Neural progenitor cell (in vitro differentiated cells): ENCODE data around the gene ZNF777. TPM values are rescaled to one million over a fixed set of nuclear protein-coding genes. Genes with fewer than 3 reads are reported as not detected.

Experiments used
- DNase-seq: peaks from one replicate; pipeline ENCODE4 v3.0.0-alpha.2; 2016; ENCODE audit warnings: low spot score
- H2AFZ ChIP-seq: fragments of 200-600 bp; sonication (generic); replicated peaks from 2 replicates; pipeline ENCODE4 v1.6.1; 2016; ENCODE audit warnings: antibody characterized with exemption
- H3F3A ChIP-seq: fragments of 200-600 bp; sonication (generic); 2 replicates; pipeline ENCODE4 v1.6.1; 2016; ENCODE audit warnings: antibody characterized with exemption, low read depth
- H3K27ac ChIP-seq: fragments of 200-600 bp; sonication (generic); 2 replicates; pipeline ENCODE4 v1.5.1; 2016; ENCODE audit warnings: mild to moderate bottlenecking
- H3K27me3 ChIP-seq: fragments of 200-600 bp; sonication (generic); 2 replicates; pipeline ENCODE4 v1.6.1; 2016; ENCODE audit warnings: mild to moderate bottlenecking, moderate library complexity
- H3K36me3 ChIP-seq: fragments of 200-600 bp; sonication (generic); 2 replicates; pipeline ENCODE4 v1.5.1; 2016
- H3K4me1 ChIP-seq: fragments of 200-600 bp; sonication (generic); 2 replicates; pipeline ENCODE4 v1.6.1; 2016; ENCODE audit warnings: mixed run types
- H3K4me2 ChIP-seq: fragments of 200-600 bp; sonication (generic); 2 replicates; pipeline ENCODE4 v1.6.1; 2016
- H3K4me3 ChIP-seq: fragments of 200-600 bp; sonication (generic); 2 replicates; pipeline ENCODE4 v1.5.1; 2016
- H3K79me2 ChIP-seq: fragments of 200-600 bp; sonication (generic); 2 replicates; pipeline ENCODE4 v1.6.1; 2016; ENCODE audit warnings: low read depth
- H3K9ac ChIP-seq: fragments of 200-600 bp; sonication (generic); 2 replicates; pipeline ENCODE4 v1.6.1; 2016
- H3K9me3 ChIP-seq: fragments of 200-600 bp; sonication (generic); 2 replicates; pipeline ENCODE4 v1.5.1; 2016; ENCODE audit warnings: low read depth
- H4K20me1 ChIP-seq: fragments of 200-600 bp; sonication (generic); 2 replicates; pipeline ENCODE4 v1.6.1; 2016; ENCODE audit warnings: low read depth
- H3K27ac Mint-ChIP-seq: 3 replicates; pipeline ENCODE4 v1.8.0; 2021; ENCODE audit warnings: mixed read lengths
- H3K27me3 Mint-ChIP-seq: 2 replicates; pipeline ENCODE4 v1.8.0; 2022; ENCODE audit warnings: low read depth, mild to moderate bottlenecking, inconsistent platforms, moderate library complexity, mixed read lengths; ENCODE audit not compliant: insufficient read depth
- H3K36me3 Mint-ChIP-seq: 3 replicates; pipeline ENCODE4 v1.8.0; 2021; ENCODE audit warnings: mixed read lengths
- H3K4me1 Mint-ChIP-seq: 3 replicates; pipeline ENCODE4 v1.8.0; 2021; ENCODE audit warnings: mixed read lengths
- H3K4me3 Mint-ChIP-seq: 3 replicates; pipeline ENCODE4 v1.8.0; 2021; ENCODE audit warnings: mild to moderate bottlenecking, moderate library complexity, mixed read lengths
- H3K9me3 Mint-ChIP-seq: 3 replicates; pipeline ENCODE4 v1.8.0; 2020; ENCODE audit warnings: mixed read lengths
- EZH2 ChIP-seq: fragments of 200-600 bp; sonication (generic); IDR thresholded peaks from 2 replicates; pipeline ENCODE4 v1.6.1; 2017; ENCODE audit warnings: antibody characterized with exemption, mild to moderate bottlenecking, moderate library complexity
- EZH2phosphoT487 ChIP-seq: fragments of 200-600 bp; sonication (generic); IDR thresholded peaks from 2 replicates; pipeline ENCODE4 v1.6.1; 2017; ENCODE audit warnings: antibody characterized with exemption
- total RNA-seq: library from RNA; depleted of rRNA; stranded (reverse); fragments of >200 nt; gene quantifications from 2 replicates; pipeline ENCODE4 v1.2.3, GENCODE V29; 2015; ENCODE audit warnings: low replicate concordance
- TF ChIP-seq, protein P1 (sequence below): fragments of 200-600 bp; sonication (generic); IDR thresholded peaks from 2 replicates; pipeline ENCODE4 v1.5.1; 2017; ENCODE audit warnings: antibody characterized with exemption, mild to moderate bottlenecking

The ZNF777 gene
- total RNA-seq, 1 donor from 2014 or later: 6.6 TPM

DNA sequence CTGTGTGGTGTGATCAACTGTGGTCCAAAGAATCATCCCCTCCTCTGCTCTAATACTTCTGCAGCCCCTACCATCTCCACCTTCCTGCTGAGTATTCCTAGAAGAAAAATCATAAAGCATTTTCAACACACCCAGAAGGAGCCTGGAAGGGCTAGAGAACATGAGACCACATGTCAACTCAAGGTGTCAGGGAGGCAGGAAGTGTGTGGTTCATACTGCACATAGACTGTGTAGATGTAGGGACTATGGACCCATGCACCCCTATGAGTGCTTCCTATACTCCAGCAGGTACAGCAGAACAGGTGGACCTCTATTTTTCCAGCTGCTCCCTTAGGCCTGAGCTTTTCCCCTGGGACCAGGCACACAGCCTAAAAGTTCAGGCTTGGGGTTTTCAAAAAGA lies 39.3 kb upstream of the ZNF777 start:
- Histone ChIP-seq H4K20me1 (peaks cover 16% of the 10 kb centered on the region), H3K4me2 (no peak overlapping the region), H3K9me3 (no peaks in the 10 kb centered on the region), H3K27me3 (peaks cover 53% of the 10 kb centered on the region), H2AFZ (no peak overlapping the region), H3F3A (no peaks in the 10 kb centered on the region), H3K4me3 (no peak overlapping the region), H3K79me2 (peaks cover 19% of the 10 kb centered on the region), H3K9ac (no peak overlapping the region), H3K36me3 (no peaks in the 10 kb centered on the region), H3K27ac (no peak overlapping the region), H3K4me1 (peaks cover 3% of the 10 kb centered on the region)
- H3K4me1 Mint-ChIP-seq: peaks cover 13% of the 10 kb centered on the region
- no peak overlapping the region for H3K27ac Mint-ChIP-seq
- no peaks in the 10 kb centered on the region for H3K9me3 Mint-ChIP-seq
- no peak for TF ChIP-seq EZH2
- TF ChIP-seq, protein P1, sequence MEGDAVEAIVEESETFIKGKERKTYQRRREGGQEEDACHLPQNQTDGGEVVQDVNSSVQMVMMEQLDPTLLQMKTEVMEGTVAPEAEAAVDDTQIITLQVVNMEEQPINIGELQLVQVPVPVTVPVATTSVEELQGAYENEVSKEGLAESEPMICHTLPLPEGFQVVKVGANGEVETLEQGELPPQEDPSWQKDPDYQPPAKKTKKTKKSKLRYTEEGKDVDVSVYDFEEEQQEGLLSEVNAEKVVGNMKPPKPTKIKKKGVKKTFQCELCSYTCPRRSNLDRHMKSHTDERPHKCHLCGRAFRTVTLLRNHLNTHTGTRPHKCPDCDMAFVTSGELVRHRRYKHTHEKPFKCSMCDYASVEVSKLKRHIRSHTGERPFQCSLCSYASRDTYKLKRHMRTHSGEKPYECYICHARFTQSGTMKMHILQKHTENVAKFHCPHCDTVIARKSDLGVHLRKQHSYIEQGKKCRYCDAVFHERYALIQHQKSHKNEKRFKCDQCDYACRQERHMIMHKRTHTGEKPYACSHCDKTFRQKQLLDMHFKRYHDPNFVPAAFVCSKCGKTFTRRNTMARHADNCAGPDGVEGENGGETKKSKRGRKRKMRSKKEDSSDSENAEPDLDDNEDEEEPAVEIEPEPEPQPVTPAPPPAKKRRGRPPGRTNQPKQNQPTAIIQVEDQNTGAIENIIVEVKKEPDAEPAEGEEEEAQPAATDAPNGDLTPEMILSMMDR: no peak
- no peak for TF ChIP-seq EZH2phosphoT487
- peaks cover 18% of the 10 kb centered on the region for H3K27me3 Mint-ChIP-seq
- no peaks in the 10 kb centered on the region for H3K36me3 Mint-ChIP-seq
- no peak overlapping the region for H3K4me3 Mint-ChIP-seq
- no peak for DNase-seq

DNA sequence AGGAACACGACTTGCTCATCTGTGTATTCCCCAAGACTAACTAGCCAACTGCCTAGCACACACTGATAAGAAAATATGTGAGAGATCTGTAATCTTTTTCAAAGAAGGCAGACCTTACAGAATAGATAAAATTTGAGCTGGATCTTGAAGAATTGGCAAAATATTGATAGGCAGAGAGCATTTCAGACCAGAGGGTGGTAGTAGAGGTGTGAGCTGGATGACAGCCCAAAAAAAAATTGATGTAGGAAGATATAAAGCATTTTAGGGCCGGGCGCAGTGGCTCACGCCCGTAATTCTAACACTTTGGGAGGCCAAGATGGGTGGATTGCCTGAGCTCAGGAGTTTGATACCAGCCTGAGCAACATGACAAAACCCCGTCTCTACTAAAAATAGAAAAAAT lies 37.9 kb upstream of the ZNF777 start:
- H3K4me1 Mint-ChIP-seq: peaks cover 17% of the 10 kb centered on the region
- H3K79me2 ChIP-seq: peaks cover 25% of the 10 kb centered on the region
- no peak overlapping the region for H3K27ac Mint-ChIP-seq
- TF ChIP-seq EZH2 (no peak), EZH2phosphoT487 (no peak)
- TF ChIP-seq, protein P1: no peak
- H4K20me1 ChIP-seq: peaks cover 19% of the 10 kb centered on the region
- H3K36me3 Mint-ChIP-seq: peaks cover under 1% of the 10 kb centered on the region
- peak overlapping the region; percentile 82 for H3K4me3 Mint-ChIP-seq
- no peaks in the 10 kb centered on the region for H3K9me3 ChIP-seq
- H3K4me3 ChIP-seq: no peak overlapping the region
- no peak overlapping the region for H3K27ac ChIP-seq
- peaks cover 14% of the 10 kb centered on the region for H3K27me3 Mint-ChIP-seq
- H3K9ac ChIP-seq: no peak overlapping the region
- H3K36me3 ChIP-seq: no peaks in the 10 kb centered on the region
- H3F3A ChIP-seq: no peaks in the 10 kb centered on the region
- H3K27me3 ChIP-seq: peaks cover 53% of the 10 kb centered on the region
- no peak overlapping the region for H2AFZ ChIP-seq
- peaks cover 3% of the 10 kb centered on the region for H3K4me1 ChIP-seq
- H3K9me3 Mint-ChIP-seq: no peaks in the 10 kb centered on the region
- DNase-seq: no peak
- no peak overlapping the region for H3K4me2 ChIP-seq

GRCh38 chr7:149497467-149498261 lies 36.8 kb upstream of the ZNF777 start, which contains the start of gene ZNF746:
TSS of gene ZNF746 (minus strand) at chr7:149497809. CDS start at chr7:149497536, 273 bp downstream.
- peak within 1 kb of the TSS; percentile 98 for H3K4me3 ChIP-seq
- no peaks in the 10 kb centered on the region for H3F3A ChIP-seq
- H3K27me3 Mint-ChIP-seq: peaks cover 13% of the 10 kb centered on the region
- H3K9me3 Mint-ChIP-seq: no peaks in the 10 kb centered on the region
- DNase-seq: peak; percentile 96
- H3K27ac Mint-ChIP-seq: peak within 1 kb of the TSS; percentile 98
- peak within 1 kb of the TSS; percentile 100 for H2AFZ ChIP-seq
- peak within 1 kb of the TSS; percentile 84 for H3K9ac ChIP-seq
- peaks cover 3% of the 10 kb centered on the region for H3K4me1 ChIP-seq
- H3K27me3 ChIP-seq: peaks cover 42% of the 10 kb centered on the region
- peaks cover 25% of the 10 kb centered on the region for H3K79me2 ChIP-seq
- H3K27ac ChIP-seq: no peak within 1 kb of the TSS
- no peak for TF ChIP-seq EZH2
- TF ChIP-seq, protein P1: peak; percentile 53
- peak within 1 kb of the TSS; percentile 99 for H3K4me3 Mint-ChIP-seq
- H3K4me1 Mint-ChIP-seq: peaks cover 17% of the 10 kb centered on the region
- H3K9me3 ChIP-seq: no peaks in the 10 kb centered on the region
- H3K36me3 Mint-ChIP-seq: peaks cover 7% of the 10 kb centered on the region
- peak within 1 kb of the TSS; percentile 80 for H3K4me2 ChIP-seq
- no peaks in the 10 kb centered on the region for H3K36me3 ChIP-seq
- peaks cover 19% of the 10 kb centered on the region for H4K20me1 ChIP-seq
